Transverse colon (tissue), 4 donors: ENCODE results near the gene OTULIN. TPM values are rescaled to one million over a fixed set of nuclear protein-coding genes. Genes with fewer than 3 reads are reported as not detected.

ENCODE experiments used
- DNase-seq: peaks from one replicate; pipeline ENCODE4 v3.0.0-alpha.2; 2019
- H3K27ac ChIP-seq, 4 donors: fragments of 200-600 bp; sonication (generic); 2 replicates each; pipeline ENCODE4 v1.5.1; 2016 to 2018; ENCODE audit warnings: inconsistent platforms in 4 of 4
- H3K27me3 ChIP-seq: fragments of 200-600 bp; sonication (generic); 2 replicates; pipeline ENCODE4 v1.5.1; 2017; ENCODE audit warnings: inconsistent platforms
- H3K36me3 ChIP-seq, 4 donors: fragments of 200-600 bp; sonication (generic); 2 replicates each; pipeline ENCODE4 v1.5.1; 2017 to 2019; ENCODE audit warnings: inconsistent platforms in 4 of 4
- H3K4me1 ChIP-seq, 4 donors: fragments of 200-600 bp; sonication (generic); 2 replicates each; pipeline ENCODE4 v1.5.1; 2017 to 2020; ENCODE audit warnings: inconsistent platforms in 4 of 4
- H3K4me3 ChIP-seq, 4 donors: fragments of 200-600 bp; sonication (generic); 1 replicate in 1 of 4; 2 replicates in 3 of 4; pipeline versions ENCODE4 v1.5.1 to v1.6.1; 2017 to 2019; ENCODE audit warnings: inconsistent platforms in 4 of 4
- H3K9me3 ChIP-seq, 2 donors: fragments of 200-600 bp; sonication (generic); 2 replicates each; pipeline ENCODE4 v1.5.1; 2017 to 2019; ENCODE audit warnings: inconsistent platforms in 2 of 2
- CTCF ChIP-seq, 5 experiments: fragments of 200-600 bp in 3 of 5; fragments of 450-650 bp in 2 of 5; sonication (generic) in 3 of 5; IDR thresholded peaks; 1 replicate in 2 of 5; 2 replicates in 3 of 5; pipeline ENCODE4 v1.5.1; 2016 to 2017; ENCODE audit warnings: antibody characterized with exemption in 5 of 5, inconsistent platforms in 3 of 5, mild to moderate bottlenecking in 2 of 5, moderate library complexity in 1 of 5
- EP300 ChIP-seq: sonication (generic); formaldehyde crosslinking; IDR thresholded peaks from one replicate; pipeline ENCODE4 v1.6.1; 2017; ENCODE audit warnings: antibody characterized with exemption, low read depth
- POLR2A ChIP-seq: fragments of 450-650 bp; IDR thresholded peaks from one replicate; pipeline ENCODE4 v1.6.1; 2016; ENCODE audit warnings: antibody characterized with exemption, mild to moderate bottlenecking, moderate library complexity
- POLR2AphosphoS5 ChIP-seq, 3 donors: sonication (generic); formaldehyde crosslinking; IDR thresholded peaks; one replicate each; pipeline ENCODE4 v1.6.1; 2016; ENCODE audit warnings: antibody characterized with exemption in 3 of 3
- WGBS, 2 donors: methylation state at CpG; one replicate each; pipeline ENCODE4 v1.1.5; 2018; ENCODE audit warnings: low coverage in 1 of 2; 5-methylcytosine and 5-hydroxymethylcytosine counted together
- in situ Hi-C, 4 donors: fragments of 200-750 bp; cut with MboI; loops; one replicate each; pipeline versions ENCODE4 v1.15.0 to v1.15.1; 2017; ENCODE audit warnings: low sequenced_read_pairs in 3 of 4, low pct_ligation_motif_present in 1 of 4, low pct_unique_long_range_greater_than_20kb in 1 of 4
- intact Hi-C: fragments of 100-400 bp; cut with DNase I; formaldehyde crosslinking; loops from one replicate; pipeline ENCODE4 v1.15.1; 2023; ENCODE audit warnings: low total_unique reads
- total RNA-seq, 4 donors: library from RNA; depleted of rRNA; stranded (reverse); fragments of >200 nt; gene quantifications; one replicate each; pipeline ENCODE4 v1.1.0, GENCODE V29; 2016

Gene OTULIN
- total RNA-seq, 4 donors from 2014 or later, result 34.8 to 52.4 (median 40.4) TPM

GRCh38 chr5:14644623-14645237, 19.8 kb upstream of the OTULIN start:
- 90% methylated on average over 1 of the region's 1 CpG; no CpG with 5 or more reads in 1 of the 2 donors for WGBS, 2 donors
- Histone ChIP-seq H3K9me3 (no peaks in the 10 kb centered on the region), H3K27ac (no peak overlapping the region)

GRCh38 chr5:14650052-14650451, 14.5 kb upstream of the OTULIN start:
- Histone ChIP-seq H3K4me3 (no peak overlapping the region), H3K36me3 (no peaks in the 10 kb centered on the region), H3K27ac (no peak overlapping the region), H3K9me3 (no peaks in the 10 kb centered on the region), H3K4me1 (peaks cover 0 to 3% (median 0%) of the 10 kb centered on the region in 4 donors), H3K27me3 (peaks cover 3% of the 10 kb centered on the region)
- whole genome bisulfite sequencing, 2 donors, result 84 to 89% methylated on average over 2 to 3 of the region's 3 CpGs
- TF ChIP-seq CTCF (IDR thresholded peaks at IDR 0.05), result no peak
- TF ChIP-seq EP300, result no peak
- no peak for TF ChIP-seq POLR2AphosphoS5 (IDR thresholded peaks at IDR 0.05)
- TF ChIP-seq POLR2A, result no peak
- in situ Hi-C loops (no loop called here), intact Hi-C loops (no loop called here)
- DNase-seq, result no peak

More at GRCh38 chr5:14644623-14645237, 19.8 kb upstream of the OTULIN start:
- peaks cover 0 to 3% (median 0%) of the 10 kb centered on the region in 4 donors for H3K4me1 ChIP-seq
- peaks cover 1% of the 10 kb centered on the region for H3K27me3 ChIP-seq
- H3K4me3 ChIP-seq, result no peak overlapping the region
- DNase-seq, result no peak
- no peaks in the 10 kb centered on the region for H3K36me3 ChIP-seq
- in situ Hi-C loops (loop anchor here (25.0 kb wide), 3 partner anchors 257 to 657 kb away; no protein-coding TSS in a partner anchor), intact Hi-C loops (no loop called here)
- no peak for TF ChIP-seq CTCF (IDR thresholded peaks at IDR 0.05)
- no peak for TF ChIP-seq POLR2AphosphoS5 (IDR thresholded peaks at IDR 0.05)
- TF ChIP-seq EP300, result no peak
- TF ChIP-seq POLR2A, result no peak

- 52 to 55% methylated on average over 4 of the region's 4 CpGs for WGBS, 2 donors
- intact Hi-C loops, result no loop called here
Observed at GRCh38 chr5:14655146-14655741, 9.3 kb upstream of the OTULIN start.

More at GRCh38 chr5:14655146-14655741, 9.3 kb upstream of the OTULIN start:
- in situ Hi-C loops, result no loop called here
- Histone ChIP-seq H3K36me3 (no peaks in the 10 kb centered on the region), H3K27ac (no peak overlapping the region), H3K27me3 (no peaks in the 10 kb centered on the region), H3K4me1 (no peaks in the 10 kb centered on the region), H3K4me3 (no peak overlapping the region), H3K9me3 (no peaks in the 10 kb centered on the region)
- no peak for TF ChIP-seq POLR2A
- no peak for TF ChIP-seq CTCF (IDR thresholded peaks at IDR 0.05)
- no peak for TF ChIP-seq POLR2AphosphoS5 (IDR thresholded peaks at IDR 0.05)
- no peak for TF ChIP-seq EP300
- no peak for DNase-seq
